ENCODE results near the gene ABAT. TPM values are rescaled to one million over a fixed set of nuclear protein-coding genes. Genes with fewer than 3 reads are reported as not detected.

The ABAT gene
- total and polyA plus RNA-seq, 10 of the 15 experiments (the other 5 are each of a cell fraction or from before 2014, with no cell fraction given), result 1.0 to 10.6 (median 1.9) TPM

DNA sequence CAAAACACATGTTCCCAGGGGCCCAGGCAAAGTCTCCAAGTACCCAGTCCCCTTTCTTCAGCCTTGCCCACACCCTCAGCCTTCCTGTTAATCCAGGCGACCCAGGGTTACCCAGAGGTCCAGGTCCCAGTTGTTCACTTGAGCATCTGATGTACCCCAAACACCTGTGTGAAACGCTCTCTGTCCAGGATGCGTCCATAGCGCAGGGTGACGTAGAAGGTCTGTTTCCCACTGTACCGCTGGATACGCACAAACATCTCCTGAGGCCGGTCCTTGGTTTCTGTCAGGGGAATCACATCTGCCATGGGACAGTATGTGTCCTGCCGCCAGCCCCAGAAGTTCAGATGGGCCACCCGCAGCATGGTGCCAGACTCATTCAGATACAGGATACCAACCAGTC, 121.4 kb downstream of the ABAT start:
- H3K4me1 ChIP-seq (ENCODE audit: control insufficient read depth, insufficient read depth, low read length), result peaks cover 10% of the 10 kb centered on the region
- in situ Hi-C loops (cut with MboI) (loop anchor here (5.0 kb wide), 1 partner anchor 134 kb away; no protein-coding TSS in a partner anchor), intact Hi-C loops (cut with micrococcal nuclease; ENCODE audit: unreplicated experiment) (loop anchor here (5.0 kb wide), 4 partner anchors 96 to 336 kb away; partner anchors contain the start of gene HAPSTR1)
- DNase-seq (ENCODE audit: low read depth, low spot score), result no peak
- FAIRE-seq, result no peak
- ChIA-PET SMC1A (ENCODE audit: uncharacterized antibody, unreplicated experiment) (interaction anchor here (0.9 to 1.0 kb wide), 2 partner anchors 79 to 174 kb away, joined by 3 read pairs; partner anchors contain the start of gene METTL22), CTCF (interaction anchor here (0.7 to 2.1 kb wide), 3 partner anchors 85 to 339 kb away, joined by 3 to 8 read pairs (median 4); no protein-coding TSS in a partner anchor), POLR2A (interaction anchor here (1.8 to 2.0 kb wide), 2 partner anchors 71 to 73 kb away, joined by 5 read pairs; partner anchors contain the start of gene CARHSP1), RAD21 (ENCODE audit: unreplicated experiment) (interaction anchor here (1.0 to 2.8 kb wide), 2 partner anchors 22 to 84 kb away, joined by 3 to 15 read pairs; no protein-coding TSS in a partner anchor)
- H3K27ac ChIP-seq (ENCODE audit: control insufficient read depth, insufficient read depth), result peak overlapping the region; percentile 18; the same call in 1 of the 2 replicates
- H3K4me3 ChIP-seq, result no peak overlapping the region
- no peak overlapping the region for H2AFZ ChIP-seq (ENCODE audit: control insufficient read depth, low read depth, low read length)
- no peak overlapping the region for H3K9ac ChIP-seq (ENCODE audit: control insufficient read depth, insufficient read depth, low read length)
- H3K27me3 ChIP-seq (replicated peaks in 1 of 2; ENCODE audit: control insufficient read depth in 2 of 2, insufficient read depth in 2 of 2, low read length in 1 of 2), result no peaks in the 10 kb centered on the region
- no TSS peak for BruUV-seq (replicated peaks)
- H3K4me2 ChIP-seq (ENCODE audit: control insufficient read depth, insufficient read depth), result peak overlapping the region; percentile 87
- no peaks in the 10 kb centered on the region for H3K9me3 ChIP-seq (replicated peaks; ENCODE audit: control insufficient read depth, insufficient read depth, low read length)
- ATAC-seq, result no peak
- no peaks in the 10 kb centered on the region; a peak in 1 of 4 replicates for H3K36me3 ChIP-seq (ENCODE audit: control insufficient read depth in 2 of 2, insufficient read depth in 2 of 2, low read length in 1 of 2)
- 94% methylated on average over 10 of the region's 10 CpGs for WGBS (ENCODE audit: insufficient coverage, insufficient replicate concordance, low lambda C conversion rate, missing lambda C conversion rate)
- H4K20me1 ChIP-seq (ENCODE audit: control insufficient read depth, insufficient read depth), result peaks cover under 1% of the 10 kb centered on the region; the same call in 1 of the 2 replicates
- peaks cover 52% of the 10 kb centered on the region for H3K79me2 ChIP-seq (ENCODE audit: control insufficient read depth, insufficient read depth, low read length)
- TF ChIP-seq YY1 (IDR thresholded peaks at IDR 0.05; ENCODE audit: low read depth, low read length) (no peak), CEBPZ (IDR thresholded peaks at IDR 0.05; ENCODE audit: low read depth, low read length) (no peak), SREBF2 (IDR thresholded peaks at IDR 0.05; ENCODE audit: low read length) (no peak), STAT3 (IDR thresholded peaks at IDR 0.05; ENCODE audit: low read depth, low read length) (no peak), KLF5 (IDR thresholded peaks at IDR 0.05; ENCODE audit: partially characterized antibody) (no peak), HCFC1 (IDR thresholded peaks at IDR 0.05; ENCODE audit: low read length) (no peak), SUZ12 (IDR thresholded peaks at IDR 0.05; ENCODE audit: unreplicated experiment) (no peak), MAX (IDR thresholded peaks at IDR 0.05; ENCODE audit: low read depth, low read length) (no peak), CBFB (IDR thresholded peaks at IDR 0.05; ENCODE audit: low read depth) (no peak), NRF1 (conservative IDR thresholded peaks at IDR 0.05; ENCODE audit: low read depth, low read length) (no peak)
- TF ChIP-seq, protein P1, sequence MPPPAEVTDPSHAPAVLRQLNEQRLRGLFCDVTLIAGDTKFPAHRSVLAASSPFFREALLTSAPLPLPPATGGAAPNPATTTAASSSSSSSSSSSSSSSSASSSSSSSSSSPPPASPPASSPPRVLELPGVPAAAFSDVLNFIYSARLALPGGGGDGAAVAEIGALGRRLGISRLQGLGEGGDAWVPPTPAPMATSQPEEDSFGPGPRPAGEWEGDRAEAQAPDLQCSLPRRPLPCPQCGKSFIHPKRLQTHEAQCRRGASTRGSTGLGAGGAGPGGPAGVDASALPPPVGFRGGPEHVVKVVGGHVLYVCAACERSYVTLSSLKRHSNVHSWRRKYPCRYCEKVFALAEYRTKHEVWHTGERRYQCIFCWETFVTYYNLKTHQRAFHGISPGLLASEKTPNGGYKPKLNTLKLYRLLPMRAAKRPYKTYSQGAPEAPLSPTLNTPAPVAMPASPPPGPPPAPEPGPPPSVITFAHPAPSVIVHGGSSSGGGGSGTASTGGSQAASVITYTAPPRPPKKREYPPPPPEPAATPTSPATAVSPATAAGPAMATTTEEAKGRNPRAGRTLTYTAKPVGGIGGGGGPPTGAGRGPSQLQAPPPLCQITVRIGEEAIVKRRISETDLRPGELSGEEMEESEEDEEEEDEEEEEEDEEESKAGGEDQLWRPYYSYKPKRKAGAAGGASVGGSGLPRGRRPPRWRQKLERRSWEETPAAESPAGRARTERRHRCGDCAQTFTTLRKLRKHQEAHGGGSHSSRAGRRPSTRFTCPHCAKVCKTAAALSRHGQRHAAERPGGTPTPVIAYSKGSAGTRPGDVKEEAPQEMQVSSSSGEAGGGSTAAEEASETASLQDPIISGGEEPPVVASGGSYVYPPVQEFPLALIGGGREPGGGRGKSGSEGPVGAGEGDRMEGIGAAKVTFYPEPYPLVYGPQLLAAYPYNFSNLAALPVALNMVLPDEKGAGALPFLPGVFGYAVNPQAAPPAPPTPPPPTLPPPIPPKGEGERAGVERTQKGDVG (CRISPR knock-in tag; IDR thresholded peaks at IDR 0.05), result no peak
- TF ChIP-seq, protein P2, sequence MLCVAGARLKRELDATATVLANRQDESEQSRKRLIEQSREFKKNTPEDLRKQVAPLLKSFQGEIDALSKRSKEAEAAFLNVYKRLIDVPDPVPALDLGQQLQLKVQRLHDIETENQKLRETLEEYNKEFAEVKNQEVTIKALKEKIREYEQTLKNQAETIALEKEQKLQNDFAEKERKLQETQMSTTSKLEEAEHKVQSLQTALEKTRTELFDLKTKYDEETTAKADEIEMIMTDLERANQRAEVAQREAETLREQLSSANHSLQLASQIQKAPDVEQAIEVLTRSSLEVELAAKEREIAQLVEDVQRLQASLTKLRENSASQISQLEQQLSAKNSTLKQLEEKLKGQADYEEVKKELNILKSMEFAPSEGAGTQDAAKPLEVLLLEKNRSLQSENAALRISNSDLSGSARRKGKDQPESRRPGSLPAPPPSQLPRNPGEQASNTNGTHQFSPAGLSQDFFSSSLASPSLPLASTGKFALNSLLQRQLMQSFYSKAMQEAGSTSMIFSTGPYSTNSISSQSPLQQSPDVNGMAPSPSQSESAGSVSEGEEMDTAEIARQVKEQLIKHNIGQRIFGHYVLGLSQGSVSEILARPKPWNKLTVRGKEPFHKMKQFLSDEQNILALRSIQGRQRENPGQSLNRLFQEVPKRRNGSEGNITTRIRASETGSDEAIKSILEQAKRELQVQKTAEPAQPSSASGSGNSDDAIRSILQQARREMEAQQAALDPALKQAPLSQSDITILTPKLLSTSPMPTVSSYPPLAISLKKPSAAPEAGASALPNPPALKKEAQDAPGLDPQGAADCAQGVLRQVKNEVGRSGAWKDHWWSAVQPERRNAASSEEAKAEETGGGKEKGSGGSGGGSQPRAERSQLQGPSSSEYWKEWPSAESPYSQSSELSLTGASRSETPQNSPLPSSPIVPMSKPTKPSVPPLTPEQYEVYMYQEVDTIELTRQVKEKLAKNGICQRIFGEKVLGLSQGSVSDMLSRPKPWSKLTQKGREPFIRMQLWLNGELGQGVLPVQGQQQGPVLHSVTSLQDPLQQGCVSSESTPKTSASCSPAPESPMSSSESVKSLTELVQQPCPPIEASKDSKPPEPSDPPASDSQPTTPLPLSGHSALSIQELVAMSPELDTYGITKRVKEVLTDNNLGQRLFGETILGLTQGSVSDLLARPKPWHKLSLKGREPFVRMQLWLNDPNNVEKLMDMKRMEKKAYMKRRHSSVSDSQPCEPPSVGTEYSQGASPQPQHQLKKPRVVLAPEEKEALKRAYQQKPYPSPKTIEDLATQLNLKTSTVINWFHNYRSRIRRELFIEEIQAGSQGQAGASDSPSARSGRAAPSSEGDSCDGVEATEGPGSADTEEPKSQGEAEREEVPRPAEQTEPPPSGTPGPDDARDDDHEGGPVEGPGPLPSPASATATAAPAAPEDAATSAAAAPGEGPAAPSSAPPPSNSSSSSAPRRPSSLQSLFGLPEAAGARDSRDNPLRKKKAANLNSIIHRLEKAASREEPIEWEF (IDR thresholded peaks at IDR 0.05; ENCODE audit: insufficient replicate concordance, low read depth, low read length), result no peak

All from GM12878 (cell line).